DLD1 (cell line): Measurements from ENCODE around the gene STARD13.

Source experiments
- in situ Hi-C: cut with HindIII; loops from 2 replicates; pipeline ENCODE4 v1.10.0; 2017; ENCODE audit warnings: low sequenced_read_pairs

Gene STARD13

DNA sequence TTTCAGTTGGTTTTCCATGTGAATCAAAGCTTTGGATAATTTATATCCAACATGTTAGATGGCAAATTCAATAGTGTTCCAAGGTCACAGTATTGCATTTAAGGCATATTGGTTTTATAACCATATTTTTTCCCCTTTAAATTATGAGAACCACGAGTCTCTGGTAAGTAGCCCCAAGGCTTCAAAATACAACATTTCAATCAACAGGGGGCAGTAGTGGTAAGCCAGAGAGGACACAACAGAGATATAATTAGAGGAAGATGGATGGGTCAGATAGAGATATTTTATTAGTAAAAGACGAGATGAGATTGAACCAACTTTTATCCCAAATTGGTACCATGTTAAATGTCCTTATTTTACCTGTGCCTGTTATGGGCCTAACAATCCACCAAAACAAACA lies 216.2 kb downstream of the STARD13 start:
- in situ Hi-C loops = no loop called here

DNA sequence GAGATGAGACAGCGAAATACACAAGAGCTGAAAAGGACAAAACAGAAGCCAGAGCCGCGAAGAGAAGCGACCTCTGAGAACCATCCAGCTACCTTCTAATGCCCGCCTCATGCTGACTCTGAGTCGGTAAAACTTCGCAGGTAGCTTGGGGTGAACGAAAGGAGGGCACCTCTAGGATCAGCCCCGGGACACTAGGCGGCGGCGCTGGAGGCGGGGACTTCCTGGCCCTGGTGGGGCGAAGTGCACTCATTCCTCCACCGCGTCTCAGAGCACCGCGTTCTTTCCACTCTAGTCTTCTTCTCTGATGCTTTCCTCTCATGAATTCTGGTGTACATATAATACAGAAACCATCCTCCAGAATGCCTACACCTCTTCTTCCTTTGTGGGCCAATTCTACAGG lies 219.2 kb downstream of the STARD13 start:
- in situ Hi-C loops = no loop called here

DNA sequence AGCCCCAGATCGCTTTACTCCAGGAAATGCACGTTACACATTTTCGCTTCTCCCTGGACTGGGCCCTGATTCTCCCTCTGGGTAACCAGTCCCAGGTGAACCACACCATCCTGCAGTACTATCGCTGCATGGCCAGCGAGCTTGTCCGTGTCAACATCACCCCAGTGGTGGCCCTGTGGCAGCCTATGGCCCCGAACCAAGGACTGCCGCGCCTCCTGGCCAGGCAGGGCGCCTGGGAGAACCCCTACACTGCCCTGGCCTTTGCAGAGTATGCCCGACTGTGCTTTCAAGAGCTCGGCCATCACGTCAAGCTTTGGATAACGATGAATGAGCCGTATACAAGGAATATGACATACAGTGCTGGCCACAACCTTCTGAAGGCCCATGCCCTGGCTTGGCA lies 224.7 kb downstream of the STARD13 start:
- in situ Hi-C loops = no loop called here

DNA sequence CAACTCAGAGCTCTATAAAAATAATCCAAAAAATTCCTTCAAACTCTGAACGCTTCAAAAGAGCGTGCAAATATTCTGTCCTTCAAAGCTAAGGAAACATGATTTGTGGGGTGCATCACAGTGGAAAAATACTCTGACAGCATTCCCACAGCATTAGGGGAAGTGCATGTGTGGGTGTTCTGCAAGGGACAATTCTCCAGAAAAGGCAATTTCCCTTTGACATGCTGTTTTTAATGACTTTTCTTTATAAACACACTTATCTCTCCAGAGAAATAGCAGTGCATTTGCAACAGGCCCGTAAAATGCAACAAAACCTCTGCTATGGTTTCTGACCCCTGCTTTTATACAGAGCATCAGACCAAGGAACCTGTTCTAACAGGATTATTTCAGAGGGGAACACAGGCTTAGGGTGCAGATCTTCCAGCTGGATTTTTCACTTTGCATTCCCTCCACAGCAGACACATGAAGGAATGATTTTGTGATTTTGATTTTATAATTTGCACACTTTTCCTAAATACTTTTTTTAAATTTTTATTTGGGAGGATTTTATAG lies 226.7 kb downstream of the STARD13 start:
- in situ Hi-C loops = no loop called here

DNA sequence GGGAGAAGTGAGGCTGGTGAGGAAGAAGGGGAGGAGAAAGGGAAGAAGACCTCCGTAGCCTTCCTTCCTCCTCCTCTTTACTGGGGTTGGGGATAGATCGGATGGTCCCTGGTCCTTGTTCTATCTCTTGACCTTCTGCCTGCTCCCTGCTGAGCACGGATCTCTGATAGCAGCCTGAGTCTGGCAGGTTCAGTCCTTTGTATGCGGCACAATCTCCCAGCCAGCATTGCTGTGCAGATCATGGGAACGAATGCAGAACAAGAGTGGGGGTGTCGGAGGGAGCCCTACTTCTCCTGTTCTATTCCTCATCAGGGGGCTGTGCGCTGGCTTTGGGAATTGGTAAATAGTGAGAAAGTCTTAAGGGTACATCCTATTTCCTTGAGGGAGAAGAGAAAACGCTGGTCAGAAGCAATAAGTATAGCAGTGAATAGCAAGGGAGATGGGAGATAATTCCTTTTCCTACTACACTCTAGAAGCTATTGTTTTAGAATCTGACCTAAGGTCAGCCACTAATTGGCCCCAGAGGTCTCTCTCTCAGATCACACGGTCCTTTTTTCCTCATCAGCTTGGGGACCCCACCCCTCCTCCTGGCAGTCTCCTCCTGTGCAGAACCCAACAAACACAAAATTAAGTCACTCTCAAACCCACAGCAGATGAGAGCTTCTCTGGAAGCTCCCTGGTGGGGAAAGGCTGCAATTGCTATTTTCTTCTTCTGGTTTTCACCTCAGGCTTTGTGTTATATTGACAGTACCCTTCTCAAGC lies 228.4 kb downstream of the STARD13 start:
- in situ Hi-C loops = no loop called here

DNA sequence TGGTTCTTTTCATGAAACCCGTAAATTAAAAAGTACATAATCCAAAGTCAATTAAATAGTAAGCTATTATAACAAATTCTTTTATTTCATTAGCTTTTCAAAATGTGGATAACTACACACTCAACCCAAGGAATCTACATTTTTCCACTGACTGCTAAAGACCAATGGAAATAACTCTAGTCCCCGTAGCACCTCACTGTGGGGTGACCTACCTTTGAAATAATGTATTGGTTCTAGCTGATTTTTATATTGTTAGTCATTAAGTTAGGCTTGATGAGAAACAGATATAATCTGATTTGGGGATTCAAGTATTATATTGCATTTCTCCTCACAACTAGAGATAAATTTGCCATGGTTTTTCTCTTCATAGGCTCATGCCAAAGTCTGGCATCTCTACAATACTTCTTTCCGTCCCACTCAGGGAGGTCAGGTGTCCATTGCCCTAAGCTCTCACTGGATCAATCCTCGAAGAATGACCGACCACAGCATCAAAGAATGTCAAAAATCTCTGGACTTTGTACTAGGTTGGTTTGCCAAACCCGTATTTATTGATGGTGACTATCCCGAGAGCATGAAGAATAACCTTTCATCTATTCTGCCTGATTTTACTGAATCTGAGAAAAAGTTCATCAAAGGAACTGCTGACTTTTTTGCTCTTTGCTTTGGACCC lies 232.0 kb downstream of the STARD13 start:
- in situ Hi-C loops = no loop called here
